Hindlimb muscle (tissue), 1 donor: ENCODE results near the gene BMF. TPM values are rescaled to one million over a fixed set of nuclear protein-coding genes. Genes with fewer than 3 reads are reported as not detected.
"Not testable (repeated sequence)": the region's sequence is repeated elsewhere in the genome, so short reads cannot be mapped to it uniquely, and the experiment has no call there.

ENCODE experiments used
- DNase-seq: peaks from one replicate; pipeline ENCODE4 v3.0.0-alpha.2; 2013
- polyA plus RNA-seq: library from polyadenylated mRNA; unstranded; fragments of 120-200 nt; gene quantifications from one replicate; pipeline ENCODE4 v1.2.1, GENCODE V29; 2013; ENCODE audit not compliant: insufficient read length

Gene BMF
- polyA plus RNA-seq, result 12.5 TPM

GRCh38 chr15:40108855-40109735 is at the start of gene BMF:
BMF (minus strand) TSS chr15:40108879; CDS start chr15:40106086, 2,793 bp downstream.
- peak; percentile 100 for DNase-seq

GRCh38 chr15:40157778-40158447 is 49.2 kb upstream of the BMF start:
- no peak for DNase-seq

GRCh38 chr15:40155270-40155910 is 46.7 kb upstream of the BMF start:
- DNase-seq, result no peak

- not testable (repeated sequence) for DNase-seq
Observed at GRCh38 chr15:40154821-40155220, 46.1 kb upstream of the BMF start.

GRCh38 chr15:40151991-40152390 is 43.3 kb upstream of the BMF start:
- no peak for DNase-seq

- DNase-seq, result no peak
Observed at GRCh38 chr15:40151499-40151898, 42.8 kb upstream of the BMF start.

- no peak for DNase-seq
Observed at GRCh38 chr15:40150163-40150925, 41.7 kb upstream of the BMF start.

GRCh38 chr15:40149339-40149738 is 40.7 kb upstream of the BMF start:
- no peak for DNase-seq

- DNase-seq, result no peak
Observed at GRCh38 chr15:40146037-40146436, 37.4 kb upstream of the BMF start.

GRCh38 chr15:40142428-40142827 is 33.7 kb upstream of the BMF start:
- DNase-seq, result no peak

GRCh38 chr15:40138201-40138570 is 29.5 kb upstream of the BMF start:
- DNase-seq, result not testable (repeated sequence)

- DNase-seq, result no peak
Observed at GRCh38 chr15:40137303-40138200, 28.9 kb upstream of the BMF start.

- DNase-seq, result no peak
Observed at GRCh38 chr15:40136470-40137302, 28.0 kb upstream of the BMF start.

- DNase-seq, result not testable (repeated sequence)
Observed at GRCh38 chr15:40135846-40136450, 27.3 kb upstream of the BMF start.

GRCh38 chr15:40134885-40135284 is 26.2 kb upstream of the BMF start:
- no peak for DNase-seq

- DNase-seq, result no peak
Observed at GRCh38 chr15:40133544-40133943, 24.9 kb upstream of the BMF start.

- DNase-seq, result no peak
Observed at GRCh38 chr15:40130799-40131502, 22.3 kb upstream of the BMF start.

GRCh38 chr15:40130118-40130517 is 21.4 kb upstream of the BMF start:
- DNase-seq, result no peak
